Measurements from ENCODE around the gene WNT11.

- TF ChIP-seq POLR2AphosphoS5 (IDR thresholded peaks at IDR 0.05; ENCODE audit: borderline replicate concordance, low read depth, low read length), result no peak
- TF ChIP-seq EZH2 (IDR thresholded peaks at IDR 0.05), result no peak
These were observed 45.3 kb upstream of the WNT11 start for GRCh38 chr11:76251576-76251975.

Data from SK-N-MC (cell line).